GM15510 (cell line): ENCODE measurements around the gene HSPA2.

Source experiments
- POLR2A ChIP-seq: IDR thresholded peaks from 3 replicates; pipeline ENCODE4 v1.6.1; 2011; ENCODE audit warnings: borderline replicate concordance; ENCODE audit not compliant: insufficient read length; ENCODE audit errors: extremely low read depth

Gene HSPA2

DNA sequence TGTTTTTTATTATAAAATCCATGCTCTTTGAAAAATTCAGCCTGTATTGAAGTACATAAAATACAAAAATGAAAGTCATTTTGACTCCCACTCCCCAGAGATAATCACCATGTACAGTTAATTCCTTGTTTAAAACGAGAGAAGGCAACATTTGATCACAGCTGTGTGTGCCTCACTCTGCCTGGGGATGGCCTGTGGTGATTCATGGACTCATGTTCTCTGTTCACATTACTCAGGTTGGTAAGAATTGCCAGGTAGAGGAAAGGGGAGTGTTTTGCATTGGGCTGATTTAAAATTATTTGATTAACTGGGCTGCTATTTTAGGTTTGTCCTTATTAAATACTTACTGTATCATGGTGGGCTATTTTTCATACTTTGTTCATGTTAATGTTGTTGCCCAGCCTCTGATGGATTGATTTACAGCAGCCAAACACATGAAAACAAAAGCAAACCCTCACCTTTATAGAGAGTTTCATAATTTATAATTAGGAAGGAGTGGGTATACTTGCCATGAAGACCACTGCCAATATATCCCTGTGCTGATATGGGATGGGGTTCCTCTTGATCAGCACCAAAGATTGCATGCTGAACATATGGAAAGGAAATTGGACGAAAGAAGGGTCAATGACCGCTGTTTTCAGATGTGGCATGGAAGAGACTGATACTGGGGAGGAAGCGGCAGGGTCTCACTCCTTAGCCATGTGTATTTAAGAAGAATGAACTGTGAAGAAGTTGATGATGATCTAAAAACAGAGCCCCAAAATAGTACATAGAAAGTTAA, 33.0 kb upstream of the HSPA2 start:
- no peak for TF ChIP-seq POLR2A

DNA sequence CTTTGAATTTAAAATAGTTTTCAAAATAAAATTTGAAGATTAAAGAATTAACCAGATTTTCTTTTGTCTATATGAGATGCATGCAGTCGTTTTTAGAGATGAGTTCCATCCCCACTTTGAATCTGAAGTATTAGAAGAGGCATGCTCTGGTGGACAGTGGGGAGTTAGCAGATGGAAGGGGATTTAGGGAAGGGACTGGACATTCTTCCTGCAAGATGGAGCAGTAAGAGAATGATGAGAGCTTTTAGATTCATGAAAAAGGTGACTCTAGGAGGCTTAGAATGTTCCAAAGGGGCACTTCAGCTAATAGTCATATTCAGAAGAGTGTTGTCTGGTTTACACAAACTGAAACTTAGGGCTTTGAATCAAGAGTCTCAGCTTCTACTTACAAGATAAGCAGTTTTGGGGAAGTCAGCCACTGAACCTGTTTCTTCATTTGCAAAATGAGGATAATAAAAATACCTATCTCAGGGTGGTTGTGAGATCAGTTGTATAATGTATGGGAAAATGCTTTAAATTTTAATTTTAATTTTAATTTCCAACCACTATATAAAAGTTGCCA, 32.2 kb upstream of the HSPA2 start:
- TF ChIP-seq POLR2A, result no peak

DNA sequence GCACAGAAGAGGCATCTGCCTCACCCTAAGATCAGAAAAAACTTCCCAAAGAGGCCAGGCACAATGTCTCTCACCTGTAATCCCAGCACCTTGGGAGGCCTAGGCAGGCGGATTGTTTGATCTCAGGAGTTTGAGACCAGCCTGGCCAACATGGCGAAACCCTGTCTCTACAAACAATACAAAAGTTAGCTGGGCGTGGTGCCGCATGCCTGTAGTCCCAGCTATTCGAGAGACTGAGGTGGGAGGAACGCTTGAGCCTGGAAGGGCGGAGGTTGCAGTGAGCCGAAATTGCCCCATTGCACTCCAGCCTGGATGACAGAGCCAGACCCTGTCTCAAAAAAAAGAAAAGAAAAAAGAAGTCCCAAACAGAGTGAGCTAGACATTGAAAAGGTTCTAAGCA, 31.5 kb upstream of the HSPA2 start:
- TF ChIP-seq POLR2A, result no peak

DNA sequence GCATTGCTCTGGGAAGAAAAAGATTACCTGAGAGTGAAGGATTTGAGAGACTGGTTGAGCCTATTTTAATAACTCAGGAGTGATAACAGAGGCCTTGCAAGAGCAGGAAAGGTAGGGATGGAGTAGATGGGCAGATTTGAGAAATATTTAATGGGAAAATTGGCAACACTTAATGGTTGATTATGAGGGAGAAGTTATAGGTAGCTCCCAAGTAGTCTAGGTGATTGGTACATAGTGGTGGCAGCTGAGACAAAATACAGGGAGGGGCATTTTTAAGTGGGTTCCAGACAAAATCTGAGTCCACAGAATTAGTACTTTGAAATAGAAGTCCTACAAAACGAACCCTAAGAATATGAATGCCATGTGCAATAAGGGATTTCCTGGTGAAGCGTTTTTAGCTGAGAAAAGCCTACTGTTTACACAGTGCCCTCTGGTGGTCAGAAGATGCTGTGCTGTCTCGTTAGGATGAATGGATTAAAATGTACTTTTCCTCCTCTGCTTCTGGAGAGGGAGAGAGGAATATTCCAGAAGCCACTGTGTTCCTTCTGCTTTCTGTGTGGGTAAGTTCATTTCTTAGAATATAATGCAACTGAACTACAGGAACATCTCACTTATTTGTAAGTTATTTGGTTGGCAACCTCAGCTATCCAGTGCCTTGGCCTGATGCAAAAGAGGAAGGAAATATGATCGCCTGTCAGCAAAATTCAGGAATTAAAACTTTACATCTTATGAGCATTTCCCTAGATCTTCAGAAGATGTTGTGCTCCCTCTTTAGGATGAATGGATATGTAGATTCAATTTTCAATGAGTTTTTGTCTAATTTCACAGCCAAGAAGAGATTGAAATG, 29.5 kb upstream of the HSPA2 start:
- no peak for TF ChIP-seq POLR2A

DNA sequence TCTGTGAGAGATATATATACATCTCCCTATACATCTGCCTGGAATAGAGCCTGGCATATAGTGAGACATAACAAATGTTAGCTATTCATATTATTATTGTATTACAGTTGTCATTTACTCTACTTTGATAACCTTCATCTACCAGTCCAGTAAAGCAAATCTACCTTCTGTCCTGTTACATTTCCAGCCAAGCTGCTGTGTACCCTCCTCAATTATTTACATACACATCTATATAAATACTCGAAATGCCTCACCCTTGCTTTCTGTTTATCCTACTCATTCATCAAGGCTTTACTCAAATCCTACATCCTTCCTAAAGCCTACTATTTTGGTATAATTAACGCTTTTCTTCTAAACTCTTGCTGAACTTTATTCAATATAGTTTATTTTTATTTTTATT, 27.3 kb upstream of the HSPA2 start:
- TF ChIP-seq POLR2A, result no peak

DNA sequence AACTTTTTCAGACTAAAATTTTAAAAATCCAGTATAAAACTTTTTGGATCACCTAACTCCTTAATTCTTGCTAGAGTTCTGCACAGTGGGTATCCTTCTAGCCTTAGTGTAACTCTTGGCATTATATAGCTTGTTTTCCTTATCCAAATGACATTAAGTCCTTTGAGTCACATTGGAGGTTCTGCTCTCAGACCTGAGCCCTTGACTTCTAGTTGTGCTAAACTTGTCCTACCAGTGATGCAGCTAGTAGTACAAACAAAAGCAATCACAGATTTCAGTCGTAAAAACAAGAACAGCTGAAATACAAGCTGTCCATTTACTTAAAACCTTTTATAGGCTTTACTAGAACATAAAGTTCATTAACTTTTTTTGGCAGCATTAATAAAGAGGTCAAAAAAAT, 25.5 kb upstream of the HSPA2 start:
- no peak for TF ChIP-seq POLR2A

DNA sequence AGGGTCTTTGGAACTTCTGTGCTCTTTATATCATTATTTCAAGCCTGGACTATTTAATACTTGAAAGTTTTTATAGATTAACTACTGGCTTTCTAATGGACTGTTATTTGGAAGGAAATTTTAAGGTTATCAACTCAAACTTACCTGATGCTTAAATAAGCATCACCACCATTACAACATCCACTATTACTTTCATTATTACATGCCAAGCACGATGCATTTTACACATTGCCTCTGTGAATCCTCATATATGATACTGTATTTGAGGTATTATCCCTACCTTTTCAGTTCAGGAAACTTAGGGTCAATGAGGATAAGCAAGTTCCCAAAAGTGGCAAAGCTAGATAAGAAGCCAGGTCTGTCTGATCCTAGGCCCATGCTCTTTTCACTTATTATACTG, 23.6 kb upstream of the HSPA2 start:
- no peak for TF ChIP-seq POLR2A

DNA sequence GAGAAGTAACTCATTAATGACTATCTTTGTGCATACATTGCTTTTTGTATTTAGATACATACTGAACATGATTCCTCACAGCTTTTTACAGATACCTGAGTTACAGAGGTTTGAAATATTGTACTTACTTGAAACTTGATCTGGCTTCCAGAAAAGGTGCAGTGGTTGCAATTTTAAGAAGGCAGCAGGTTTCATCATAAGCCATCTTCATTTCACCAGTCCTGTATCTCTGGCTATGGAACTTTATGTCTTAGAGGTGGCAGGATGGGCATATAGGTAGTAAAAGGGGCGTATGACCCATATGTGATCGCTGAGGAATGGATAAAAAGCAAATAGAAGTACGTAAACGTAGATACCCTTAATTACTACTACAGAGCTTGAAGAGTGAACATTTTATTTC, 22.3 kb upstream of the HSPA2 start:
- no peak for TF ChIP-seq POLR2A

DNA sequence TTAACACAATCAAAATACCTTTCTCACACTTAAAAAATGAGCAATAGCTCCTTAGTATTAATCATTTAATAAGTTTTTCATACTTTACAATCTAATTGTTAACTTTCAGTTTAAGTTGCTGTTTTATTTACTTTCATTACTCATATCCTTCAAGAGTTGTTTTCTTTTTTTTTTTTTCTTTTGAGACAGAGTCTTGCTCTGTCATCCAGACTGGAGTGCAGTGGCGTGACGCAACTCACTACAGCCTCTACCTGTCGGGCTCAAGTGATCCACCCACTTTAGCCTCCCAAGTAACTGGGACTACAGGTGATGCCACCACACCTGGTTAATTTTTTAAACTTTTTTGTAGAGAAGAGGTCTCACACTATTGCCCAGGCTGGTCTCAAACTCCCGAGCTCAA, 19.8 kb upstream of the HSPA2 start:
- TF ChIP-seq POLR2A, result no peak

DNA sequence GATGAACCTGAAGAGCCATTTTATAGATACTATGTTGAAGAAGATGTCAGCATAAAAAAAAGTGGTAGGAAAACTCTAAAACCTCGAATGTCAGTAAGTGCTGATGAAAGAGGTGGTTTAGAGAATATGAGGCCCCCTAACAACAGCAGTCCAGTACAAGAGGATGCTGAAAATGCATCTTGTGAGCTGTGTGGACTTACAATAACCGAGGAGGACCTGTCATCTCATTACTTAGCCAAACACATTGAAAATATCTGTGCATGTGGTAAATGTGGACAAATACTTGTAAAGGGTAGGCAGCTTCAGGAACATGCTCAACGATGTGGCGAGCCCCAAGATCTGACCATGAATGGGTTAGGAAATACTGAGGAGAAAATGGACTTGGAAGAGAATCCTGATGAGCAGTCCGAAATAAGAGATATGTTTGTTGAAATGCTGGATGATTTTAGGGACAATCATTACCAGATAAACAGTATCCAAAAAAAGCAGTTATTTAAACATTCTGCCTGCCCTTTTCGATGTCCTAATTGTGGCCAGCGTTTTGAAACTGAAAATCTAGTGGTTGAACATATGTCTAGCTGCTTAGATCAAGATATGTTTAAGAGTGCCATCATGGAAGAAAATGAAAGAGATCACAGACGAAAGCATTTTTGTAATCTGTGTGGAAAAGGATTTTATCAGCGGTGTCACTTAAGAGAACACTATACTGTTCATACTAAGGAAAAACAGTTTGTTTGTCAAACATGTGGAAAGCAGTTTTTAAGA, 17.8 kb upstream of the HSPA2 start:
- TF ChIP-seq POLR2A, result no peak

DNA sequence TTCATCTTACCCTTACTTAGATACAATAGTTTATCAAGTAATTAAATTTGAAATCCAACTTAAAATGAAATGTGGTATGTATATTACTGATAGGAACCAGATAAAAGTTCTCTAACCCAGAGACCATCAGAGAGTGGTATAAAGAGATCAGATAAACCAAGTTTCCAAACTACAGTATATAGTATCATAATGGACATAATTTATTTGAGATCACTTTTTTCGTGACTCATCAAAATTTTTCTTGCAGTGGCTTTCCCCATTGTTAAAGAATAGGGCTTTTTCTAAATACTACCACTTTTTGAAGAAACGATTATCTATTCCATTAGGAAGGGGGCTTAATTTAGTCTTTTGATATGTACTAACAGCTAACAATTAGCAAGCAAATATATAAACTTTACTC, 15.2 kb upstream of the HSPA2 start:
- no peak for TF ChIP-seq POLR2A

DNA sequence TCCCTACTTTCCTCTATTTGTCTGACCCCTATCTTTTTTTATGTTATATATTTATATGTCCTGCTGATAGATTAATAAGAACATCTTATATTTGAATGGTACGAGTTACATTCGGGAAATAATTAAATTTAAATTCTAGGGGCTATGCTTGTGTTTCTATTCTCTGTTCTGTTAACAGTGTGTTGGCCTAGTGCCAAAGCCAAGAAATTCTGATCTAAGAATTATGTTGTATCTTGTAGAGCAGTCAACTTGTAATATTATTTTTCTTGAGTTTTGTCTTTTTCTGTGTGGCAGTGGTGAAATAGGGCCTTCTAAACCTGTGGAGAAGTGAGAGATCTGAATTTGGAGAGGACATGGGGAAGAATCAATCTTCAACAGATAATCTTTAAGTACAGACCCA, 9.0 kb upstream of the HSPA2 start:
- no peak for TF ChIP-seq POLR2A

DNA sequence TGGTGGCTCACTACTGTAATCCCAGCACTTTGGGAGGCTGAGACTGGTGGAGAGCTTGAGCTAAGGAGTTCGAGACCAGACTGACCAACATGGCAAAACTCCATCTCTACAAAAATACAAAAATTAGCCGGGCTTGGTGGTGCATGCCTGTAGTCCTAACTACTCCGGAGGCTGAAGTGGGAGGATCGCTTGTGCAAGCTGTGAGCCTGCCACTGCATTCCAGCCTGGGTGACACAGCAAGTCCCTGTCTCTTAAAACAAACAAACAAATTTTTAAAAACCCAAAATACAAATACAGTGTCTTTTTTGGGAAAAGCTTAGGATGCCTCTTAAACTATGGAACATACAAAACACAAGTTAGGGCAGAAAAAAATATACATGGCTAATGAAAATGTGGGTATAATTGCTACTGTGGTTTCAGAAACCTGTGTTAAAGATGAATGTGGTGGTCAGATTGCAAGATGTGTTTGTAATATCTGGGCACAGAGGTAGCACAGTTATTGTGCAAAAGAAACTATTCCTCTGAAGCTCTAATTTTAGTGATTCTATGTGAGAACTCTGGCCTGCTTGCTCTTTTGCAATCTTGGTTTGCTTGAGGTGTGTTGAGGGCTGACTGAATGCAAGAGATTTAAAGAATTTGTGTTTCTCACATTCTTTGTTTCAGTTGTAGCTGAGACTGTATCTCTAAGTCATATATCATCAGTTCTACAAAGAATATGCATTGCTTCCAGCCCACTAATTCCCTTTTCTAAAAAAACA, 3.9 kb upstream of the HSPA2 start:
- no peak for TF ChIP-seq POLR2A

DNA sequence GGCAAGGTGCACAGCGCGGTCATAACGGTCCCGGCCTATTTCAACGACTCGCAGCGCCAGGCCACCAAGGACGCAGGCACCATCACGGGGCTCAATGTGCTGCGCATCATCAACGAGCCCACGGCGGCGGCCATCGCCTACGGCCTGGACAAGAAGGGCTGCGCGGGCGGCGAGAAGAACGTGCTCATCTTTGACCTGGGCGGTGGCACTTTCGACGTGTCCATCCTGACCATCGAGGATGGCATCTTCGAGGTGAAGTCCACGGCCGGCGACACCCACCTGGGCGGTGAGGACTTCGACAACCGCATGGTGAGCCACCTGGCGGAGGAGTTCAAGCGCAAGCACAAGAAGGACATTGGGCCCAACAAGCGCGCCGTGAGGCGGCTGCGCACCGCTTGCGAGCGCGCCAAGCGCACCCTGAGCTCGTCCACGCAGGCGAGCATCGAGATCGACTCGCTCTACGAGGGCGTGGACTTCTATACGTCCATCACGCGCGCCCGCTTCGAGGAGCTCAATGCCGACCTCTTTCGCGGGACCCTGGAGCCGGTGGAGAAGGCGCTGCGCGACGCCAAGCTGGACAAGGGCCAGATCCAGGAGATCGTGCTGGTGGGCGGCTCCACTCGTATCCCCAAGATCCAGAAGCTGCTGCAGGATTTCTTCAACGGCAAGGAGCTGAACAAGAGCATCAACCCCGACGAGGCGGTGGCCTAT, 875 bp downstream of the HSPA2 start:
- TF ChIP-seq POLR2A, result no peak
